Measurements from ENCODE around the gene NUP58. TPM values are rescaled to one million over a fixed set of nuclear protein-coding genes. Genes with fewer than 3 reads are reported as not detected.

The NUP58 gene
- polyA plus RNA-seq, 1 donor (not counting 4 experiments of a cell fraction or from before 2014, with no cell fraction given), result 51.5 TPM

- Histone ChIP-seq H3K9me3 (ENCODE audit: control insufficient read depth, low read depth, low read length) (no peaks in the 10 kb centered on the region), H3K79me2 (ENCODE audit: control insufficient read depth, insufficient read depth, low read length) (peaks cover 6% of the 10 kb centered on the region), H2AFZ (ENCODE audit: control insufficient read depth, low read length) (no peak overlapping the region), H3K4me1 (ENCODE audit: control insufficient read depth, extremely low read depth, insufficient read depth, low read length) (peaks cover 7% of the 10 kb centered on the region), H3K4me2 (ENCODE audit: control insufficient read depth, extremely low read depth, insufficient read depth, low read depth, low read length) (no peak overlapping the region), H3K9ac (ENCODE audit: control insufficient read depth, extremely low read depth, insufficient read depth, low read length) (no peak overlapping the region), H3K9me1 (ENCODE audit: control insufficient read depth, extremely low read depth, insufficient read depth, low read length) (no peaks in the 10 kb centered on the region), H3K27me3 (ENCODE audit: control insufficient read depth, extremely low read depth, insufficient read depth, low read length) (no peaks in the 10 kb centered on the region), H3K36me3 (ENCODE audit: control insufficient read depth in 2 of 2, extremely low read depth in 1 of 2, insufficient read depth in 2 of 2, low read length in 2 of 2) (peaks cover 12 to 23% of the 10 kb centered on the region in 2 experiments), H3K27ac (ENCODE audit: control insufficient read depth, insufficient read depth, low read length) (peak overlapping the region; percentile 39), H3K4me3 (ENCODE audit: control insufficient read depth in 2 of 3, extremely low read depth in 1 of 3, insufficient read depth in 2 of 3, low read depth in 1 of 3, low read length in 3 of 3) (no peak overlapping the region), H4K20me1 (ENCODE audit: control insufficient read depth, extremely low read depth, insufficient read depth, low read length) (no peaks in the 10 kb centered on the region)
- DNase-seq (ENCODE audit: low read depth, low spot score) (no peak), FAIRE-seq (no peak)
- dilution Hi-C loops (cut with MboI; ENCODE audit: extremely low pct_ligation_motif_present, low sequenced_read_pairs), result no loop called here
- TF ChIP-seq EZH2 (IDR thresholded peaks at IDR 0.05; ENCODE audit: low read length), result no peak
- TF ChIP-seq, protein P1, sequence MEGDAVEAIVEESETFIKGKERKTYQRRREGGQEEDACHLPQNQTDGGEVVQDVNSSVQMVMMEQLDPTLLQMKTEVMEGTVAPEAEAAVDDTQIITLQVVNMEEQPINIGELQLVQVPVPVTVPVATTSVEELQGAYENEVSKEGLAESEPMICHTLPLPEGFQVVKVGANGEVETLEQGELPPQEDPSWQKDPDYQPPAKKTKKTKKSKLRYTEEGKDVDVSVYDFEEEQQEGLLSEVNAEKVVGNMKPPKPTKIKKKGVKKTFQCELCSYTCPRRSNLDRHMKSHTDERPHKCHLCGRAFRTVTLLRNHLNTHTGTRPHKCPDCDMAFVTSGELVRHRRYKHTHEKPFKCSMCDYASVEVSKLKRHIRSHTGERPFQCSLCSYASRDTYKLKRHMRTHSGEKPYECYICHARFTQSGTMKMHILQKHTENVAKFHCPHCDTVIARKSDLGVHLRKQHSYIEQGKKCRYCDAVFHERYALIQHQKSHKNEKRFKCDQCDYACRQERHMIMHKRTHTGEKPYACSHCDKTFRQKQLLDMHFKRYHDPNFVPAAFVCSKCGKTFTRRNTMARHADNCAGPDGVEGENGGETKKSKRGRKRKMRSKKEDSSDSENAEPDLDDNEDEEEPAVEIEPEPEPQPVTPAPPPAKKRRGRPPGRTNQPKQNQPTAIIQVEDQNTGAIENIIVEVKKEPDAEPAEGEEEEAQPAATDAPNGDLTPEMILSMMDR (optimal IDR thresholded peaks at IDR 0.05 in 1 of 3, IDR thresholded peaks at IDR 0.05 in 1 of 3, conservative IDR thresholded peaks at IDR 0.05 in 1 of 3; ENCODE audit: extremely low read depth in 1 of 3, insufficient read depth in 2 of 3, low read length in 3 of 3), result no peak
Observed at GRCh38 chr13:25330541-25330940, 29.1 kb downstream of the NUP58 start.

DNA sequence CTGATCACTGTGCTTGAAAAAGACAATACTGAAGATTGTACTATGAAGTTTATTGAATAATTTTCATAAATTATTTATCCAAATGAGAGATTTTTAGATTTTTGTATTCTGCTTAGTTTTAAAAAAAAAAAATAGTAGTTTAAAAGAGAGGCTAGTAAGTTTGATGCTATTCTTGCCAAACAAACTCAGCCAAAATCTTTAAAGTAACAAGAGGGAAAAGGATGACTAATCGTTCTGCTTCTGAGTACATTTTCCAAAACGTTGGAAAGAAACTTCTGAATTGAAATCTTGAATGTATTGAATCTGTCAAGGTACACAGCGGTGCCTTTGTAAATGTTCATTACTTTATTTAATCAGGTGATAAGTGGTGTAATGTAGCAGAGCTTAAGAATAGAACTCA lies 34.4 kb downstream of the NUP58 start:
- Histone ChIP-seq H2AFZ (ENCODE audit: control insufficient read depth, low read length) (no peak overlapping the region), H3K9me1 (ENCODE audit: control insufficient read depth, extremely low read depth, insufficient read depth, low read length) (no peaks in the 10 kb centered on the region), H3K9ac (ENCODE audit: control insufficient read depth, extremely low read depth, insufficient read depth, low read length) (no peak overlapping the region), H3K36me3 (ENCODE audit: control insufficient read depth in 2 of 2, extremely low read depth in 1 of 2, insufficient read depth in 2 of 2, low read length in 2 of 2) (peaks cover 13 to 16% of the 10 kb centered on the region in 2 experiments), H4K20me1 (ENCODE audit: control insufficient read depth, extremely low read depth, insufficient read depth, low read length) (no peaks in the 10 kb centered on the region), H3K9me3 (ENCODE audit: control insufficient read depth, low read depth, low read length) (no peaks in the 10 kb centered on the region), H3K4me2 (ENCODE audit: control insufficient read depth, extremely low read depth, insufficient read depth, low read depth, low read length) (no peak overlapping the region), H3K79me2 (ENCODE audit: control insufficient read depth, insufficient read depth, low read length) (peaks cover 6% of the 10 kb centered on the region), H3K4me3 (ENCODE audit: control insufficient read depth in 2 of 3, extremely low read depth in 1 of 3, insufficient read depth in 2 of 3, low read depth in 1 of 3, low read length in 3 of 3) (no peak overlapping the region), H3K4me1 (ENCODE audit: control insufficient read depth, extremely low read depth, insufficient read depth, low read length) (no peaks in the 10 kb centered on the region), H3K27me3 (ENCODE audit: control insufficient read depth, extremely low read depth, insufficient read depth, low read length) (no peaks in the 10 kb centered on the region), H3K27ac (ENCODE audit: control insufficient read depth, insufficient read depth, low read length) (no peak overlapping the region)
- no peak for DNase-seq (ENCODE audit: low read depth, low spot score)
- FAIRE-seq, result no peak
- TF ChIP-seq, protein P1 (optimal IDR thresholded peaks at IDR 0.05 in 1 of 3, IDR thresholded peaks at IDR 0.05 in 1 of 3, conservative IDR thresholded peaks at IDR 0.05 in 1 of 3; ENCODE audit: extremely low read depth in 1 of 3, insufficient read depth in 2 of 3, low read length in 3 of 3), result no peak
- dilution Hi-C loops (cut with MboI; ENCODE audit: extremely low pct_ligation_motif_present, low sequenced_read_pairs), result no loop called here
